Stimulated activated CD4-positive, alpha-beta T cell treated with anti-CD3 and anti-CD28 coated beads, Interleukin-4, amount 100 ng/mL, for 24 hours (primary cell): ENCODE results near the gene JAKMIP1.
"Not testable (repeated sequence)": the region's sequence is repeated elsewhere in the genome, so short reads cannot be mapped to it uniquely, and the experiment has no call there.

ENCODE experiments used
- DNase-seq: peaks from one replicate; pipeline ENCODE4 v3.0.0-alpha.2; 2020

The JAKMIP1 gene

DNA sequence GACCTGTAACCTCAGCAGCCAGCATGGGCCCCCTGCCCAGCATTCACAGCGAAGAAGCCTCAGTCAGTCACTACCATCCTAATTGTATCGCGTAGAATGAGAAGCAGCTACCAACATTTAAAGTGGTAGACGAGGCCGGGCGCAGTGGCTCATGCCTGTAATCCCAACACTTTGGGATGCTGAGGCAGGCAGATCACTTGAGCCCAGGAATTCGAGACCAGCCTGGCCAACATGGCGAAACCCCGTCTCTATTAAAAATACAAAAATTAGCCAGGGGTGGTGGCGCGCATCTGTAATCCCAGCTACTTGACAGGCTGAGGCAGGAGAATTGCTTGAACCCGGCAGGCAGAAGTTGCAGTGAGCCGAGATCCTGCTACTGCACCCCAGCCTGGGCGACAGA, 59.3 kb downstream of the JAKMIP1 start:
- not testable (repeated sequence) for DNase-seq

DNA sequence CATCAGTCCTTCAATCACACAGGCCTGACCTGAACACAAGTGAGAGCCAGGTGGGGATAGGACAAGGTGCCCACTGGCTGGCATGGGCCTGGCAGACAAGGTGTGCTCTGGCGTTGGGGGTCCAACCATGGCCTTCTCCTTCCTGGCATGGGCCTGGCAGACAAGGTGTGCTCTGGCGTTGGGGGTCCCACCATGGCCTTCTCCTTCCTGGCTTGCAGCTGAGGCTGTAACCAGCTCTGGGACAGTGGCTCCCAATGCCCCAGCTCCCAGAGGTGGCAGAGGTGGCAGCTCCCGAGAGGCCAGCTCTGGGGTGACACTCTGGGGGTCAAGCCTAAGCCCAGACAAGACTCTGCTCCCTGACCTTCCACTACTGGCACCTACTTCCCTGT, 62.6 kb downstream of the JAKMIP1 start:
- no peak for DNase-seq

- no peak for DNase-seq
Observed at GRCh38 chr4:6137027-6137746, 63.2 kb downstream of the JAKMIP1 start.

- DNase-seq = peak; percentile 48
Observed at GRCh38 chr4:6134612-6135220, 65.6 kb downstream of the JAKMIP1 start.

GRCh38 chr4:6132716-6133115, 67.6 kb downstream of the JAKMIP1 start:
- DNase-seq = no peak

GRCh38 chr4:6128221-6128850, 72.0 kb downstream of the JAKMIP1 start:
- no peak for DNase-seq

DNA sequence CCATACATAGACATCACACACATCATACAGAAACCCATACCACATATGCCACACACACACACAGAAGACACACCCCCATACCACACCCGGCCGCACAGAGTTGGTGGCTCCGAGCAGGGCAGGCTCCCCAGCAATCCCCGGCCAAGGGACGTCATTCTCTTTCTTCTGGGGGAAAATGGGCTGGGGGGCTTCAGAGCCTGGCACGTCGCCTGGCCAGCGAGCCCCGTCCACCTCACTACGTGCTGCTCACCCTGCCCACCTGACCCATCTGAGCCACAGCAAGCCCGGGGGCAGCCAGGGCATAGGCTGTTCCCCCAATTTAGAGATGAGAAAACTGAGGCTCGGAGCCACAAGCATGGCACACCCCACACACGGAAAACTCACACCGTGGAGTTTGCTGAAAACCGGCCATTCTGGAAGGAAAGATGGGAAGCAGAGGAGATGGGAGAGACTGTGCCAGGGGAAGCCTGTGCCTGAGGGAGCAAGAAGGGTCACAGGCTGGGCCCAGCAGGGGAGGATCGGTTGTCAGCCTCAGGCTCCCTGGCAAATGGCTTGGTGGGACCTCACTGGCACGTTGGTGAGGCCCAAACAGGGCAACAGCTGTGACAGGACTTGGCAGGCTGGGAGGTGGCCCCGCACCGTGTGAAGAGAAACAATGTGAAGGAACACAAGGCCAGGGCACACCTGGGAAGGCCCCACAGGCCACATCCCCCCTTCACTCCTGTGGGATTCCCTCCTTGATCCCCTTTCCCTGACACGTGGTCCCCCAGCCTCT, 73.2 kb downstream of the JAKMIP1 start:
- no peak for DNase-seq

- DNase-seq = no peak
Observed at GRCh38 chr4:6125103-6125651, 75.2 kb downstream of the JAKMIP1 start.

- no peak for DNase-seq
Observed at GRCh38 chr4:6124386-6125102, 75.8 kb downstream of the JAKMIP1 start.

- DNase-seq = no peak
Observed at GRCh38 chr4:6123976-6124375, 76.4 kb downstream of the JAKMIP1 start.

GRCh38 chr4:6123541-6123940, 76.8 kb downstream of the JAKMIP1 start:
- no peak for DNase-seq

GRCh38 chr4:6123116-6123515, 77.2 kb downstream of the JAKMIP1 start:
- DNase-seq = no peak

GRCh38 chr4:6122496-6122895, 77.9 kb downstream of the JAKMIP1 start:
- no peak for DNase-seq

DNA sequence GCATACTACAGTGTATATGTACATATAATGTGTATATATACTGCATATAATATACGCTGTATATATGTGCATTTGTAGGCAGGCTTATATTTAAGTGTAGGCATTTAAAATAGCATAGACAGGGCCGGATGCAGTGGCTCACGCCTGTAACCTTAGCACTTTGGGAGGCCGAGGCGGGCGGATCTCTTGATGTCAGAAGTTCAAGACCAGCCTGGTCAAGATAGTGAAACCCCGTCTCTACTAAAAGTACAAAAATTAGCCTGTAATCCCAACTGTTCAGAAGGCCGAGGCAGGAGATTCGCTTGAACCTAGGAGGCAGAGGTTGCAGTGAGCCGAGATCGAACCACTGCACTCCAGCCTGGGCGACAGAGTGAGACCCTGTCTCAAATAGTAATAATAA, 78.4 kb downstream of the JAKMIP1 start:
- no peak for DNase-seq

DNA sequence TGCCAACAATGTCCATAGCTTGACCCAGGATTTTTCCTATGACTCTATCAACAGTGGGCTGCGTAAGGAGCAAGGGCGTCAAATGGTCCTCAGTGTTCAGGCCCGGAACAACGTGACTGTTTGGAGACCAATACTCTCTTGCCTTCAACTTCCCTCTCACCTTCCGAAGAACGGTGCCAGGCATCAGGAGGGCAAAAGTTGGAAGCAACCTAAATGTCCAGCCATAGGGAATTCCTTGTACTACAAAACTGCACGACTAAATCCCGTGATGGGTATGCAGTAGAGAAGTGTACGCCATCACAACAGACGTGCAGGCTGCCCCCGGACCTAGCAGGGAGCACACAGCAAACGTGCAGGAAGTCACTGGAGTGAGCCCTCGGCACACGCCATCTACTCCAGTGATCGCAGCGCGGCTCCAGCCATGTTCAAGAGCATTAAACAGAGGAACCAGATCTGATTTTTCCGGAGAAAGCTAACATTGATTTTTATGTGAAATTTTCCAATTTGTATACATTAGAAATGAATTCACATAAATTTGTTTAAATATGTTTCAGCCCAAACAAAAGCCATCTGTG, 79.0 kb downstream of the JAKMIP1 start:
- no peak for DNase-seq

DNA sequence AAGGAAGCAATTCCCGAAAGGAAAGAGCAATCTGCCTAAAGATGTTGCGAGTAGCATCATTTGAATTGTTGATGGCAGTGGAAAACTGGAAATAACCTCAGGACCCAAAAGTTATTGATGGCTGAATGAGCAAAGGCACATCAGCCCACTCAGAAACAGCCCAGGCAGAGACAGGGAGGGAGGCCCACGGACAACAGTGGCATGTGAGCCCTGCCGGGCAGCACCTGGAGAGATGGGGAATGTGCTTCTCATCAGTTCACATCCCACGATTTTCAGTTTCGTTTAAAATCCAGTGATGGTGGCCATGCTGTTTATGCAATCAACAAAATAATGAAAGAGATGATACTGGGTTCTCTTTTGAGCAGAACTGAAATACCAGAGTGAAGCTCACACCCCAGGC, 80.0 kb downstream of the JAKMIP1 start:
- DNase-seq = no peak

DNA sequence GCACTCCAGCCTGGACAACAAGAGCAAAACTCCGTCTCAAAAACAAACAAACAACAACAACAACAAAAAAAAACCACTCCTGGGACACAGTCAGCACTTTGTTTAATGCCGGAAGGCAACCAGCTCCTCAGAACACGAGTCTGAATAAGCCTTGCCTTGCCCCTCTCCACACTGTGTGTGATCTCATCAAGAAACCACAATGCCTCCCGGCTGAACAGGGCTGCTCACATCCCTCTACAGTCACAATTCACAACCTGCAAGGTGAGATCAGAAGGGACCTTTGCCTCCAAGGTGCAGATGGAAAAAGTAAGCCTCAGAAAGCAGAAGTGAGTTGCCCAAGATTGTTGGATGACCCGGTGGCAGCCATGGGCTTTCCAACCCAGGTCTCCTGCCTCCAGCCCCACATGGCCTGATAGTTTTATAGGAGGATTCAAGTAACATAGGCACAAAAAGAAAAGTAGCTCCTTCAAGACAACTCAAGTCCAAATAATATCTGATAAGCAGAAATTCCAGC, 80.8 kb downstream of the JAKMIP1 start:
- no peak for DNase-seq

- DNase-seq = no peak
Observed at GRCh38 chr4:6118201-6118600, 82.1 kb downstream of the JAKMIP1 start.

- no peak for DNase-seq
Observed at GRCh38 chr4:6116696-6117285, 83.6 kb downstream of the JAKMIP1 start.

DNA sequence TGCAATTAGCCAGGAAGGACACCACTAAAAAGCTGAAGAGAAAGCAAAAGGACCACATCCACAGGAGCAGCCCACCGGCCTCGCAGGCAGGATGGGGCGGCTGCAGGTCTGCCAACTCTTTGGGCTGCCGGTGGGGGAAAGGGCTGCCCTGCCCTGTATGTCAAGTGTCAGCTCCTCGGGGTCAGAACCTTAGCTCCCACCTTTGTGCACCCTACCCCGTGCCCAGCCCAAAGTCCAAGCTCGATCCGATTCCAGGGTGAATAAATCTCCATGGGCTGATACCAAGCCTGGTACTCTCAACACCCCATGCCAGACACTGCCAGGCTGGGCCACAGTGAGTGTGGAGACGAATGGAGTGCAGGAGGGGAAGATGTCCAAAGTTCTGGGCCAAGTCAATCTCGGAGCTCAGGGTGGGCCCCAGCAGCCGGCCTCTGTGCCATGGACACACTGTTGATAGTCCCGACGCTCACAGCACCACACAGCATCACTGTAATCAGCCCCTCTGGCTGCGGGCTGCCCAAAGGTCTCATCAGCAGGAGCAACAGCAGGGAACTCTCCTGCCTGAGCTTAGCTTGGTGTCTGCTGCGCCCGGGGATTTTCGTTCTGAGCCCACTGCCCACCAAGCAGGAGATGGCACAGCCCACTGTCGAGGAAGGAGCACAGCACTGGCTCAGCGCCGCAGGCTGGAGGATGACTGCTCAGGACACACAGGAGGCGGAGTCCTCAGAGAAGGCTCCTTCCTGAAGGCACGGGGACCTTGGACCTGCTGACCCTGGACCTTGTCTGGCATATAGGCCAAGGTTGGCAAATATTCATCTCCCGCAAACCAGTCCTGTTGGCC, 84.4 kb downstream of the JAKMIP1 start:
- DNase-seq = no peak

GRCh38 chr4:6115342-6115741, 85.0 kb downstream of the JAKMIP1 start:
- no peak for DNase-seq
